Activated CD4-positive, alpha-beta T cell treated with anti-CD3 and anti-CD28 coated beads, Interleukin-2, amount 50 U/mL, for 1 hour (primary cell): Measurements from ENCODE around the gene POFUT2.

Experiments
- DNase-seq: peaks from one replicate; pipeline ENCODE4 v3.0.0-alpha.2; 2020

The POFUT2 gene

DNA sequence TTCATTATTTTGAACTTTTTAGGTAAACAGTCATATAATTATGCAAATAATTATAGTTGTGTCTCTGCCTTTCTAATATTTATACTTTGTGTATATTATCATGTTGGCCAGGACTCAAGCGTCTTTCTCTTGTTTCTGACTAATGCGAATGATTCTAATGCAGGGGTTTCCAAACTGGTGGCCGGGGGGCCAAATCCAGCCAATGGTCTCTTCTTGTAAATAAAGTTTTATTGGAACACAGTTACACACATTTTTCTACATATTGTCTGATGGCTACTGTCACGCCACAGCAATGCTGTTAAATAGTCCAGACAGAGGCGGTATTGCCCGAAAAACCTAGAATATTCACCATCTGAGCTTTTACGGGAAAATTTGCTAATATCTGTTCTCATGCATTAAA, 8.9 kb upstream of the POFUT2 start:
- DNase-seq, result no peak

DNA sequence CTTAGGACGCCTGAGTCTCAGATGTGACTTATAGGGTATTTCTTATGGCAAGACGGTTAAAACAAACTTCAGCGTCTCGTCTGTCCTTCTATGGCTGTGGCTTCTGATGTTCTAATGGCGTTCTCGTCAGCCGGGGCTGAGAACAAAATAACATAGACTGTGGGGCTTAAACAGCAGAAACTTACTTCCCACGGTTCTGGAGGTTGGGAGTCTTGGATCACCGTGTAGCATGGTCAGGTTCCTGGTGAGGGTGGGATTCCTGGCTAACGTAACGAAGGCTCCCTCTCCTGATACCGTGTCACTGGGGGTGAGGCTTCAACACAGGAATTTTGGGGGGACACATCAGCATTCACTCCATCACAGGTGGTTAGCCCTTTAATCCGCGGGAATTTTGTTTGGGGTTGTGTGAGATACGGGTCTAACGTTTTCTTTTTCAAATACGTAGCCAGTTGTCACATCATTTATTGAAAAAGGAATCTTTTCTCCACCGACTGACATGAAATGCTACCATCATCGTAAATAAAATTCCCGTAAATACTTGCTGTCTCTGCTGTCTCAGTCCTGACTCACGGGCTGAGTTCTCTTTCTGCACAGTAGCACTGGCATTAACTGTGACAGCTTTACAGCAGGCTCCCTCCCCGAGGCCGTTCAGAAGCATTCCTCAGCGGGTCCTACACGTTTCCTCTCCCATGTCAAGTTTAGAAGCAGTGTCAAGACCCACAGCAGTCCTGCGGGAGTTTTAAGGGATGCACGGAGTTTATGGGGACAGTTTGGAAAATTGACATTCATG, 8.1 kb upstream of the POFUT2 start:
- no peak for DNase-seq

DNA sequence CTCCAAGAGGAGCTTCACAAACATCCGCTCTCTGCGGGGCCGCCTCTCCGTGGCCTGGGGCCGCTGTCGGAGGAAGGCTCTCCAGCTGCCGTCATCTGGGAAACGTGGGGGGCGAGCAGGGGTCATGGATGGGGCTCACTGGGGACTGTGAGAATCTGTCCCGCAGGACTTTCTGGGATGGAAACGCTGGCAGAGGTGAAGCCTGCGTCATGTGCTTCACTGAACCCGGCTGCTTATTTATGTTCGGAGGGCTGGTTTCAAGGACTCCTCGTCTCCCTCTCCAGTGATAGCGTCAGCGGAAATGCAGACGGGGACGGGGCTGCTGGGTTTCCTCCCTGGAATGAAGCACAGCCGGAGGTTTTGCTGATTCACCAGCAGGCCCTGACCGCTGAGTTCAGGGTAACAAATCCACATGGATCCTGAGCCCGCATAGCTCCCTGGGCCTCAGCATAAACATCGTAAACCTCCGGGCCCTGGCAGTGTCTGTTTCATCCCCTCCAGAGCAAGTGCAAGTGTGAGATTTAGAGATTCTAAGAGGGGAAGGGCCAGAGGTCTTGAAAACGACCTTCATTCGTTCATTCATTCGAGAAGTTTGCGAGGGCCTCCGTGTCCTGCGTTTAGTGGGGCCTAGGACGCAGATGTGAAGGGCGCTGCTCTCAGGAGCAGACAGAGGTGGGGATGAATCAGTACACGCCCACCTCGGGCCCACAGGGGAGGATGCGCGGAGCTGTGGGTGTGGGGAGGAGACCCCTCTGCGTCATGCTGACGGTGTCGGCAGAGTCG, 7.0 kb upstream of the POFUT2 start:
- no peak for DNase-seq

DNA sequence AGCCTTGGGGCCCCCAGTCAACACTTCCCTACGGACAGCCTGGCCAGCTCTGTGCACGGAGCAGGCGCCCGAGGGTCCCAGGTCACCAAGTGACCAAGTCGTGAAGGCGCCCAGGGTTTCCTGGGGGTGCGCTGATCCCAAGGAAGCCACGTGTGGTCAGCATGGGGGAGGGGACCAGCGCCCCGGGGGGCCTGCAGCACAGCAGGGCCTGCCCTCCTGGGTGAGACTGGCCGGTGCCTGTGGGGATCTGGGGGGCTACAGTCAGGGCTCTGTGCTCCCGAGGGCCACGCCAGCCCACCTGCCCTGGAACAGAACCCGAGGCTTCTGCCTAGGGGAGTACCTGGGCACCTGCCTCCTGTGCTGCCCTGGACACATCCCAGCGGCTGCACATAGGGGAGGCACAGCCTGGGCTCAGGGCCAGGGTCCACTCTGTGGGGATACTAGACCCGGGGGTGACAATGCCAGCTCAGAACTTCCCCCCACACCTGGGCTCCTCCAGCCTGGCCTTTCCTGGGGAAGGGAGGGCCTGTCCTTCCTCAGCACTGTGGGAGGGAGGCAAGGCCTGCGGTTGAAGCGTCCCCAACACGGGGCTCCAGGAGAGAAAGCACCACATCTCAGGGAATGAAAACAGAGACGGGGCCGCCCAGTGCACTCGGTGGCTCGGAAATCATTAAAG, 6.2 kb upstream of the POFUT2 start:
- DNase-seq, result no peak

DNA sequence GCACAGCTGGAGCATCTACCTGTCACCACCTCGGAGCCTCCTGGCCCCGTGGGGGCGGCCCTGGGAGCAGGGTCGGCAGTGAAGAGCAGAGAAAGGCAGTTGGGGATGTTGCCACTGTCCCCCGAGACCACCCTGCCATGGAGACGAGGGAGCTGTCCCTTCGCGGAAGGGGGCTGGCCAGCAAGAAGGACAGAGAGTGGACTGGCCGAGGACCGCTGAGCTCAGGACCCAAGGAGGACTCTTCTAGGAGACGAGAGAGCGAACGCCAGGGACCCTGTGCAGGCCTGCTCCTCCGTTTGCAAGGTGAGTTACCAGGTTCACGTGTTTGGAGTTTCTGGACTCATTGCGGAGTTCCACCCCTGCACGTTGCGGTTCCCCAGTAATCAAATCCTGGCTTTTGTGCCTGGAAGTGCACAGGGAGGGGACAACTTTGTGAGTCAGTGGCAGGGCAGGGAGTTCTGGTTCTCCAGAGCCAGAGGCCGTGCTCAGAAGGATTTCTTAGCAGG, 5.6 kb upstream of the POFUT2 start:
- DNase-seq, result no peak

DNA sequence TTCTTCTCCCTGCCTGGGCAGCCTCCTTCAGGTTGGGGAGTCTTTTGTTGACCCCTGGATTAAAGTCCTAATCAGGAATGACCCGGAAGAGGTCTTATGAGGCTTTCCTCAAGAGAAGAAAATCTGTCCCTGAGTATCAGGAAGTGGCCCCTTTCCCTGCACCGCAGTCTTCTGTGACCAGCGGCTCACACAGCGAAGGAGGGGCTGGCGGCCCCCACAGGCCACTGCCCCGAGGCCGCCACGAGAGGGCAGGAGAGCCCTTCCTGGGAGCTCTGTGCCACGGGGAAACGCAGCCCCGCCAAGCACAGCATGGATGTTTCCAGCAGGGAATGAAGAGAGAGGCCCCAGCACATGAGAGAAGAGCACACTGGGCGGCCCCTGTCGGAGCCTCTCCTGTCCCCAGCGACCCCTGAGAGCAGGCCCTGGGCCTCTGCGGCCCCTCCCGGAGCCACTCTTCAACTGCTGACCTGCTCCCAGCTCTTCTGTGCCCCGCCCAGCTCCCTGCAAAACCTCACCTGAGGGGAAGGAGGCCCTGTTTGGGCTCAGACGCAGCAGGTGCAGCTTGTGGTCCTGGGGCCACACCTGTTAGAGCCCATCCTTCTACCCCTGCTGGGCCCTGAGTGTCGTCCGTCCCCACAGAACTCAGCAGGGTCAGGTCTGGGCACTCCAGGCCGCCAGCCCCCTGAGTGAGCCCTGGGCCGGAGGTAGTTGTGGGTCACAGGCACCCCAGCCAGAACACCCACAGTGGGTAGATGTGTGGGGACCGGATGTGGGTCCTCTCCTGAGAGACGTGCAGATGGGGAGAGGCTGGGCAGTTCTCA, 4.9 kb upstream of the POFUT2 start:
- DNase-seq, result peak; percentile 76

DNA sequence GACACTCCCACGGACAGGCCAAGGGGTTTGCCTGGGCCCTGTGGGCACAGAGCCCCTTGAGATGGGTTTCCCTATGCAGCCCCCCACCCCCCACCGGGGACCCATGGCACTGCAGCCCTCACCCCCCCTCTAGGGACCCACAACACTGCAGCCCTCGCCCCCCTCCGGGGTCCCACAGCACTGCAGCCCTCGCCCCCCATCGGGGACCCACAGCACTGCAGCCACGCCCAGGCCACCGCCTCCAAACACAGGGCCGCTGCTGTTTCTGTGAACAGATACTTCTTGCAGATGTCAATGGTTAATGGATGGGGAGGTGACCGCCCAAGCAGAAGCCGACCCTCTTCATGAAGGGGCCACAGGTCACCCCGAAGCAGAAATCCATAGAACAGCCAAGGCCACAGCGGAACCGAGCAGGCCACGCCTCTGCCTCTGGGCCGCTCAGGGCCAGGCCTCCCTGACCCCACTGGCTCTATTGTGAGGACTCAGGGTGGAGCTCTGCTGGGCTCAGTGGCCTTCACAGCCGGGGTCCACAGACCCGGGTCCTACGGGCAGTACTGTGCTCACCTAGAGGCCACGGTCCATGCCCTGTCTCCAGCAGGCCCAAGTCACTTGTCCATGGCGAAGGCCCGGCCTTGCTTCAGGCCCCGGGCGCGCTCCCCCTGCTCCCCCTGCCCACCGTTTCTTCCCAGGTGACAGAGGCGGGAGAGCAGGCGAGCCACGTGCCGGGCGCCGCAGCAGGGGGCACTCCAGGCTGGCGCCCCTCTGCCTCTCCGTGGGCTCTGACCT, 4.1 kb upstream of the POFUT2 start:
- DNase-seq, result no peak

DNA sequence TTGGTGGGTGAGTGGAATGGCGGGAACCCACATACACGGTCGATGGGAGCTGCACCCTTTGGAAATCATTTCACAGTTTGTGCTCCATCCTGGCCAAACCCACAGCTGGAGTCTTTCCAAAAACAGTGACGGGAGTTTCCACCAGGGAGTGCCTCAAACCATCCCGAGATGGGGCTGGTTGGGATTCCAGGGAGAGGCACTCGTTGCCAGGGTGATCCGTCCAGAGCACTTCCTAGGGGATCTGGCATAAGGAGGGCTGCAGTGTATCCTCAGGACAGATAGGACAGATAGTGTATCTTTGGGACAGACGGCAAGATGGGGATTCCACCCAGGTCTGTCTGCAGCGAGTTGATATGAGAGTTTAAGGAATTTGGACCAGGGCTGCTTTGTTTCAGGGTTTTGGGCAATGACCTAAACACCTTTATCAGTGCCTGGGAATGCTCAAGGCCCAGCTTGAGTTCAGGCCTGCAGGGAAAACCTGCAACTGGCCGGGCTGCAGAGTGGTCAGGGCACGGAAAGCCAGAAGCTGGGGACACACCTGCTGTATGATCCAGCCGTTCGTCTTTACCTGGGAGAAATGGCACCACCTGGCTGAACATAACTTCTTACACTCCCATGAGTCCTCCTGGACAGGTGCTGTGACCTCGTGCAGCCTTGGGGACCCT, 3.4 kb upstream of the POFUT2 start:
- DNase-seq, result no peak

DNA sequence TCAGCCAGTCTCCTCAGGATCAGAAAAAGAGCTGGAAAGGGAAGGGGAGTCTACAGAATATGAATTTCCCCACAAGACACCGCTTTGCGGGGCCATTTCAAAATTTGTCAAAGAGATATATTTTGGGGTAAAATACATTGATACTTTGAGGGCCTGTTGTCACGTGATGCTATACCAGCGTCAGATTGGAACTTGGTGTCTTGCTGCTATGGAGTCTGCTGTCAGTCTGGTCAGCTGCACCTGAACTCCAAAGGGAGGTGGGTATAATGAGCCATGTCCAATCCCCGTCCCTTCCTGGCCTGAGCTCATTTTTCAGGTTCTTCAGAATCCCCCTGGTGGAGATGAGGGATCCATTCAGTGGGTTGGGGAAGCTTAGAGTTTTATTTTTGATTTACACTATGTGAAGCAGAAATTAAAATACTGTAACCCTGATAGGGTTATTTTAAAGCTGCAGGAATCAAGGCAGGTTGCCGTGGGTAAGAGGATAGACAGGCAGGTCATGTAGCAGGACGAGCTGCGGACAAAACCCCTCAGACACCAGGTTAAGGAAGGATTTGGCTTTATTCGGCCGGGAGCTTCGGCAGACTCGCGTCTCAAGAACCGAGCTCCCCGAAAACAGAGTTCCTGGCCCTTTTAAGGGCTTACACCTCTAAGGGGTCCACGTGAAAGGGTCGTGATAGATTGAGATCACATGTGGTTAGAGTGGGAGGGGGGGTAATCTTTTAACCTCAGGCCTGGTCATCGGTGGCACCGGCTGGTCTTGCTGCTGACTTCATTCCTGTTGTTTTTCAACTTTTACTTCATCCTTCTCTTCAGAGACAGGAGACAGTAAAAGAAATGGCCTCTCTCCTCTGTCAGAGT, 2.2 kb upstream of the POFUT2 start:
- DNase-seq, result no peak

DNA sequence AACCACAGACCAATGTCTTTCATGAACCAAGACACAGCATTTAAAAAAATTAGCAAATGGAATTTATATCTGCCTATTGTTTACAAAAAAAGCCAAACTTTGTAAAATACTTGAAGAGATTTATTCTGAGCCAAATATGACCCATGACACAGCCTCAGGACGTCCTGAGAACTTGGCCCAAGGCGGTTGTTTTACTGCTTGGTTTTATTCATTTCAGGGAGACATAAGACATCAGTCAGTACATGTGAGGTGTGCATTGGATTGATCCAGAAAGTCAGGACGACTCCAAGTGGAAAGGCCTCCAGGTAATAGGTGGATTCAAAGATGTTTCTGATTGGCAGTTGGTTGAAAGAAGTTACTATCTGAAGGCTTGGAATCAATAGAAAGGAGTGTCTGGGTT, 1.4 kb upstream of the POFUT2 start:
- DNase-seq, result no peak

DNA sequence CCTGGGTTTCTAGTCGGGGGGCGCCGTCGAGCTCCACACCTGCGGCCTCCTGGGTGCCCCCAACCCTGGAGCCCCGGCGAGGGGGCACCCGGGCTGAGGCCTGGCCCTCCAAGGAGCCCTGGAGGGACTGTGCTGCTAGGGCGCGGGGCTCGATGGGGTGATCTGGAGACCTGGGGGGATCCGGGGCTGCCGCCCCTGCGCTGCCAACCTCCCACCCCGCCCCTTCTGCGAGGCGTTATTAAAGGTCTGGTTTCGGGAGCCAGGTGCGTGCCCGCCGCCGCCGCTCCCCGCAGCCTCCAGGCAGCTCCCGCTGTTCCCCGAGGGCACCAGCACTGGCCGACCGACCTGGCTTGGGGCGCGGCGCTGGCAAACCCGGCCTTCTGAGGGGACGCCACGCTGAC, 746 bp upstream of the POFUT2 start:
- no peak for DNase-seq

DNA sequence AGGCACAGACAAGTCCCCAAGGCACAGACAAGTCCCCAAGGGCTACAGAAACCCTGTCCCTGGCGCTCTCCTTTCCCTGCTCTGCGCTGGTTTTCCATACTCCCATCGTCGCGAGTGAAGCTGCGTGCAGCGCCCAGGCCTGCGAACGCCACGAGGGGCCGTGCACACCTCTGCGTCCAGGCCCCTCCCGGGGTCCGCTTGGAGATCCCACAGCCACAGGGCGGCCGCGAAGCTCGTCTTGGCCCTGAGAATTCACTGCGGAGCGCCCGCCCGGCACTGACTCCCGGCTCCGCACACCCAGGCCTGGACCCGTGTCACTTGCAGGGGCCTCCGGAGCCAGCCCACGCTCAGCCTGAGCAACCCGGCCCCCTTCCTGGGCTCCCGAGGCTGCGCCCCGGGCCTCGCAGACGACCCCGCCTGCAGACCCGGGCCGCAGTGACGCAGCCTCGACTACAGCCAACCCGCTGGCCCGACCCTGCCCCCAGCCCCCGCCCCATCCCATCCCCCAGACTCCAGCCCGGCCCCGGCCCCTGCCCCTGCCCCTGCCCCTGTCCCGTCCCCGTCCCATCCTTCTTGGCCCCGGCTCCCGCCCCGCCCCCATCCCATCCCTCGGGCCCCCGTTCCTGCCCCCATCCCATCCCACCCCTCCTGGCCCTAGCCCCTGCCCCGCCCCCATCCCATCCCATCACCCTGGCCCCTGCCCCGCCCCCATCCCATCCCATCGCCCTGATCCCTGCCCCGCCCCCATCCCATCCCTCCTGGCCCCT, 841 bp downstream of the POFUT2 start:
- DNase-seq, result no peak

DNA sequence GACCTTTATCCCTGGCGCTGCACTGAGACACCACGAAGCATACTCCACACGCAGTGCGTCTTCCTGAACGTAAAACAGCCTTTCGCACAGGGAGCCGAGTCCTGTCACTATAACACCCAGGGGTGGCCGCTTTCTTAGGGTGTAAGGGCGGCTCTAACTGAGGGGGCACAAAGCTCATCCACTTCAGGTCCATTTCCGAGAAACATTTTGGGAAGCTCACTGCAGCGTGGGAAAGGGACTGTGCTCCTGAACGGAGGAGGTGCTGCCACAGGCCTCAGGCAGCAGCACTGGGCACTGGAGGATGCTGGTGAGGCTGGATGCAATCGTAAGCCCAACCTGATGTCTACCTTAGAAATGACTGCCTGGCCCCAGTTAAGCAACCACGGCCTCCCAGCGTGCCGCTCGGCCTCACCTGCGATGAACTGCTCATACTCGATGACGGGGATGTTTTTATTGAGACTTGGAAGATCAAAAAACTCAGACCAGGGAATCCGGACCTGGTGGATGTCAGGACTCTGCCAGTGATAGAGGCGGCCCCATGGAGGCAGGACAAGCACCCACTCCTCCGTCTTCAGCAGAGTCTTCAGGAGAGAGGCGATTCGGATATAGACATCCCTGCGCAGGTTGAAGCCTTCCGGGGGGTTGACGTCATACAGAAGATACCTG, 2.3 kb downstream of the POFUT2 start:
- no peak for DNase-seq

DNA sequence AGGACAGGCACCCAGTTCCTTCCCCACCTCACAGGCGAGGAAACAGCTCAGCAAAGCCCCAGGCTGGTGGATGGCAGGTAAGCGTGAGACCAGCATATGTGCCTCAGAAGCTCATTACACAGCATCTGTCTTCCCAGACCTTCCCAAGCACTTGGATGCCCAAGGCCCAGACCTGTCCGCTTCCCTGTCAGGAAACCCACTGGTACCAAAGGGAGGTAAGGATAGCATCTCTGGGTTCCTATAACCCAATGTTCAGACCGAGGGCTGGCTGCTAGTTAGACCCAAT, 3.3 kb downstream of the POFUT2 start:
- DNase-seq, result no peak

DNA sequence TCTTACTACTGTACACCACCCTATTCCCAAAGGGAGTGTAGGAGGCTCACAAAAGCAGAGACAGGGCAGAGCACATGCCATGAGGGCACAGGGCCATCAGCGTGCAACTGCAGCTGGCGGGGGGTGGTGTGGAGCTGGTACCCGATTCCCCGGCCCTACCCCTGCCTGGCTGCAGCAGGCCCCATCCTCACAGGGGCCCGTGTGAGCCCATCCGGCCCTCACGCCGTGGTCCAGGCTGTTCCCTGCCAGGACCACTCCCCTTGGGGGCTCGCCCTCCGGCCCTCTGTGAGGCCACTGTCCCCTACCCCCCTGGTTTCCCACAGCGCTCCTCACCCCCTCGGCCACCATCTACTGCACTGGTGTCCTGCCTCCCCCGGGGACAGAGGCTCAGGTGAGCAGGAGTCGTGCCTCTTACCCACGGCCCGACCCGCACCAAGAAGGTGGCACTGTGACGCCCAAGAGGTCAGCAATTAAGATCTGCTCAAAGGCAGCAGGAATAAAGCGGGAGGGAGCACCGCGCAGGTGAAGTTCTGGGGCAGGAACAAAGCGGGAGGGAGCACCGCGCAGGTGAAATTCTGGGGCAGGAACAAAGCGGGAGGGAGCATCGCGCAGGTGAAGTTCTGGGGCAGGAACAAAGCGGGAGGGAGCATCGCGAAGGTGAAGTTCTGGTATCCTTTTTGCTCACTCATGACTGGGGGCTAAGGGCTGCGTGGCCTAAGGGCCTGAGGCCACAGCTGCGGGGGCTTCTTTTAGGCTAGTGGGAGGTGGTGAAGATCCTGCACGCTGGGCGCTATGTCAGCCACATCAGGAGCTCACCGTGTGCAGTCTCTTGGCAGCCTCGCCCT, 3.9 kb downstream of the POFUT2 start:
- DNase-seq, result no peak

DNA sequence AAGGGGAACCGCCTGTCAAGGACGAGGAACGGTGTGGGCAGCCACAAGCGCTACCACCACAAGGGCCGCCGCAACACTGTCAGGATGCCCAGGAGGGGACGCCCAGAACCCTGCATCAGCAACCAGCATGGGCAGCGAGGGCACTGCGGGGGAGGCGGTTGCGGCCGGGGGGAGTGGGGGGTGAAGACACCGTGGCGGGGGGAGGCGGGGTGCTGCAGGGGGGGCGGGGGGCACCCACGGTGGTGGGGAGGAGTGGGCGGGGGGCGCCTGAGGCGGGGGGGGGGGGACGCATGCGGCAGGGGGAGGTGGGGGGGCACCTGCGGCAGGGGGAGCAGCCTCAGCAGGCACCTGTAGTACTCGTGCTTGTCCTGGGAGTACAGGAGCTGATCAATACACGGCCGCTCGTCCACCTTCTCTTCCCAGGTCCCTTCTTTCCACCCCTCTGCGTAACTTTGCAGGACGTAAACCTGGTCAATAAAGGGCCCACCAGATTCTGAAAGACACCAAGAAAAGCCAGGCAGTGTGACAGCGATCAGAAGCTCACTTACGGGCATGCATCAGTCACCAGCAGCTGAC, 4.6 kb downstream of the POFUT2 start:
- DNase-seq, result no peak

DNA sequence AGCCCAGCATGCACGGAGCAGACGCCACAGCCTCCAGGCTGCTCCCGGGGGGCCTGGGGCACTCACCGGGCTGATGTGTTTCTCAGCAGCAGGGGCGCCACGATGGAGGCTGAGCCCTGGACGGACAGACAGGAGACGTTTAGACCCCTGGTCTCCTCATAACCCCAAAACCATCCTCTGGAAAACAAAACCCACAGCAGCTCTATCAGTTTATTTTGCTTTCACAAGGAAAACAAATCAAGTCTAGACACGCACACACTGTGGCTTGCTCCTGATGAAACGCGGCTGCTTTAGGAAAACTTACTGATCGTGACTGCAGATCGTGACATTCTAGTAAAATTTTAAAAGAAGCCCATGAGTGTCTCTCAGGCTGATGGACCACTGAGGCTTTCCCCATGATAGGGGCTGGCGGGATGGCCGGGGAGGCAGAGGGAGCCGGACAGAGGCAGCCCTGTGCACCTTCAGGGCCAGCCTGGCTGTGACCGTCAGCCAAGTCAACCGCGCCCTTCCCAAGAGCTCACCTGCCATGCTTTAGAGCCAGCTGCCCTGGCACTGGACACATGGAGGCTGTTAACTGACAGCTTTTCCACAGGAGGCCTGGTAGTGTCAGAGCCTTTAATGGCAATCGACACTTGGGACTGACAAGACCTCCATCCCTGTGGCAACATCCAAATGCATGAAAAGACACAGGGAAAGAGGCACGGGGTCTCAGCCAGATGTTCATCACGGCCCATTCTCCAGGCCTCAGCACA, 5.2 kb downstream of the POFUT2 start:
- no peak for DNase-seq
